Natural killer cell treated with Interleukin-12 subunit alpha and Interleukin-12 subunit beta and Interleukin-15 and Interleukin-18, amount 100 ng/mL, for 72 hours (primary cell): ENCODE results near the gene RANBP3L. TPM values are rescaled to one million over a fixed set of nuclear protein-coding genes. Genes with fewer than 3 reads are reported as not detected.

Experiments
- ATAC-seq, 2 donors: fragments of 150-1000 bp; cut with Tn5 transposase in 1 of 2; sonication (Bioruptor Pico), chemical (Tn5 transposase) in 1 of 2; 2 replicates each; pipeline ENCODE4 v1.10.0; 2021
- DNase-seq: peaks from one replicate; pipeline ENCODE4 v3.0.0; 2022; ENCODE audit warnings: low spot score
- H3K27ac Mint-ChIP-seq, 2 donors: 1 replicate in 1 of 2; 2 replicates in 1 of 2; pipeline ENCODE4 v1.8.0; 2022; ENCODE audit warnings: mixed read lengths in 2 of 2, mild to moderate bottlenecking in 1 of 2, moderate library complexity in 1 of 2
- H3K27me3 Mint-ChIP-seq, 2 donors: 1 replicate in 1 of 2; 2 replicates in 1 of 2; pipeline ENCODE4 v1.8.0; 2022; ENCODE audit warnings: mixed read lengths in 2 of 2
- H3K36me3 Mint-ChIP-seq: one replicate; pipeline ENCODE4 v1.8.0; 2022; ENCODE audit warnings: mixed read lengths
- H3K4me1 Mint-ChIP-seq, 2 donors: 1 replicate in 1 of 2; 2 replicates in 1 of 2; pipeline ENCODE4 v1.8.0; 2022; ENCODE audit warnings: low read depth in 2 of 2, mixed read lengths in 2 of 2, mild to moderate bottlenecking in 1 of 2
- H3K4me3 Mint-ChIP-seq: one replicate; pipeline ENCODE4 v1.8.0; 2022; ENCODE audit warnings: mixed read lengths
- H3K9me3 Mint-ChIP-seq: 2 replicates; pipeline ENCODE4 v1.8.0; 2022; ENCODE audit warnings: mixed read lengths
- total RNA-seq, 2 donors: library from RNA; stranded (reverse); gene quantifications; one replicate each; pipeline ENCODE4 v1.2.3, GENCODE V29; 2022

Gene RANBP3L
- total RNA-seq, 2 donors from 2014 or later: not detected

- H3K27ac Mint-ChIP-seq: peak overlapping the region; percentile 87 to 94
- H3K9me3 Mint-ChIP-seq: no peaks in the 10 kb centered on the region
Observed at GRCh38 chr5:36244076-36244475, 57.6 kb downstream of the RANBP3L start.

GRCh38 chr5:36243653-36244052 is 58.0 kb downstream of the RANBP3L start:
- Mint-ChIP-seq H3K9me3 (no peaks in the 10 kb centered on the region), H3K4me1 (peaks cover 23 to 39% of the 10 kb centered on the region in 2 donors), H3K36me3 (no peaks in the 10 kb centered on the region), H3K27me3 (peaks cover 4 to 9% of the 10 kb centered on the region in 2 donors), H3K4me3 (peak overlapping the region; percentile 86), H3K27ac (peak overlapping the region; percentile 87 to 94)
- DNase-seq (no peak), ATAC-seq (no peak)

More at GRCh38 chr5:36244076-36244475, 57.6 kb downstream of the RANBP3L start:
- DNase-seq (no peak), ATAC-seq (no peak)
- peaks cover 19 to 35% of the 10 kb centered on the region in 2 donors for H3K4me1 Mint-ChIP-seq
- H3K36me3 Mint-ChIP-seq: no peaks in the 10 kb centered on the region
- H3K27me3 Mint-ChIP-seq: peaks cover 4 to 9% of the 10 kb centered on the region in 2 donors
- H3K4me3 Mint-ChIP-seq: peak overlapping the region; percentile 86

GRCh38 chr5:36242534-36243485 is 58.9 kb downstream of the RANBP3L start:
- H3K4me1 Mint-ChIP-seq: peaks cover 23 to 39% of the 10 kb centered on the region in 2 donors
- ATAC-seq: no peak
- DNase-seq: no peak
- peak overlapping the region; percentile 87 to 94 for H3K27ac Mint-ChIP-seq
- no peaks in the 10 kb centered on the region for H3K36me3 Mint-ChIP-seq
- H3K9me3 Mint-ChIP-seq: no peaks in the 10 kb centered on the region
- peaks cover under 1 to 3% of the 10 kb centered on the region in 2 donors for H3K27me3 Mint-ChIP-seq
- H3K4me3 Mint-ChIP-seq: peak overlapping the region; percentile 86

DNA sequence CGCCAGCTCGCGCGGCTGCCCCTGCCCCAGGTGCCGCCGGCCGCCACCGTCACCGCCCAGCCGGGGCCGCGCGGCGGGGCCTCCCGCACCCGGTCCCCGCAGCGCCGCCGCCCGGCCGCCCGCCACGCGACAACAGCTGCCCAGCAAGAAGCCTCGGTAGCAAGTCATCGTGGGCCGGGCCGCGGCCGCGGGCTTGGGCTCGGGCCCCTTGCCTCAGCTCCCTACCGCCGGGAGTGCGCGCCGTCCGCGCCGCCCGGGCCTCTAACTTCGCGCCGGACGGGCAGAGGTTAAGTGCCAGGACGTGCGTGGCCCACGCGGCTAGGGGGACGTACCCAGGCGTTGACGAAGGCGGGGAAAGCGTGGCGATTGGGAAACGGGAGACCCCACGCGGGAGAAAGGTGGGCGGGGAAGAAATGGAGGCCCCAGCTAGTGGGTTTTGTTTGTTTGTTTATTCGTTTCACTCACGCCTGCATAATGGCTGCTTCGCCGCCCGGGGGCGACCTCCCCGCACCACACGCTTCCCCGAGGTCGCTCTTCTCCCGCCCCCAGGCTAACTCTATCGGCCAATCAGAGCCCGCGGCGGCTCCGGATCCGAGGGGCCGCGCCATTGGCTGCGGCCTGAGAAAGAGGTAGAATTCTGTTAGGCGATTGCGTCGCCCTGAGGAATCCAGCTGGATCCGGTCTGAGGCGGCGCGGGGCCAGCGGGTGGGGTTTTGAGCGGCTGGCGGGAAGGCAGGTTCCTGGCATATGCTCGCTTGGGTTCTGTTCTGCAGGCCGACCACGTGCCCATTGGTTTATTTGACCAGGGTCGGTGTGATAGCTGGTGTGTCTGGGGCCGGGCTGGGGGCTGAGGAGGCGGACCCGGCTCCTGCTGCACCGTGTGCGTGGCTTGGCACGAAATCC is 59.8 kb downstream of the RANBP3L start, which contains the start of gene NADK2:
Gene NADK2, minus strand, starts transcription at position 295 of the 903 bp plus-strand sequence. Its CDS starts 127 bp downstream, at position 168.
- H3K4me1 Mint-ChIP-seq: peaks cover 23 to 39% of the 10 kb centered on the region in 2 donors
- H3K27me3 Mint-ChIP-seq: no peaks in the 10 kb centered on the region

DNA sequence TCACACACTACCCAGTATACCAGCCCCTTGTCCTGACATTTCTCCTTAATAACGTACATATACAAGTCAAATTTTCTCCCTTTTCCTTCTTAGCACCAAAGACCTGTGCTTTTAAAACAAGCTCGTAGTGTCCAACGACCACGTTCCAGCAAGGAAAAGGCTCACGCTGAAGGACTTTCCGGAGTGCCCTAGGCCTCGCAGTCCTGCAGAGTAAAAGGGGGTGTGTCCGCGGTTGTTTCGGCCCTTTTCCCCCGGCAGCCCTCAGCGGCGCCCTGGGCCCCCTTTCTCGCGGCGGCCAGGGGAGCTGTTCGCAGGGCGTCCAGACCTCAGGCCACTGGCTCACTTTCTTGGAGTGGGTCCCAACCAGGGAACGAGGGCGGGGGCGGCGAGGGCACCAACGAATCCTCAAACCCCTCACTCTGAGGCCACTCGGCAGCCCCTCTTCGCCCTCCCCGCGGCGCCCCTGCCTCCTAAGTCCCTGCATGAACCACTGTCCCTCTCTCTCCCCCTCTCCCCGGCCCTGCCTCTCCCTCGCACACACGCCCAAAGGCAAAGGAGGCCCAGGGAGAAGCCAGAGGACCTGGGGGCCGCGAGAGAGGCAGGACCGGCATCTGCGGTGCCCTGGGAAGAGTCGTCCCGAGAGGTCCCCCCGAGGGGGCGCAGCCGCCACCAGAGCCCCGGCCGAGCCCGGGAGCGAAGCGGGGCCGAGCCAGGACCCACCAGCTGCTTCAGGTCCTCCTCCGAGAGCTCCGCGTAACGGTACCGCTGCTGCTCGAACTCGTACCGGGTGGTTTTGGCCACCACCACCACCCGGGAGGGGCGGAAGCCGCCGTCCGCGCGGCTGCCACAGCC is 60.7 kb downstream of the RANBP3L start:
- Mint-ChIP-seq H3K4me3 (peak overlapping the region; percentile 75), H3K4me1 (peaks cover 23 to 39% of the 10 kb centered on the region in 2 donors), H3K27me3 (no peaks in the 10 kb centered on the region), H3K9me3 (no peaks in the 10 kb centered on the region), H3K27ac (peak overlapping the region; percentile 4 to 87), H3K36me3 (no peaks in the 10 kb centered on the region)
- DNase-seq (peak; percentile 75), ATAC-seq (no peak)

More for the DNA sequence above, 59.8 kb downstream of the RANBP3L start, which contains the start of gene NADK2:
- no peaks in the 10 kb centered on the region for H3K36me3 Mint-ChIP-seq
- DNase-seq (peak; percentile 94), ATAC-seq (peak; percentile 93 to 94)
- peak within 1 kb of the TSS; percentile 87 to 94 for H3K27ac Mint-ChIP-seq
- H3K4me3 Mint-ChIP-seq: peak within 1 kb of the TSS; percentile 86
- H3K9me3 Mint-ChIP-seq: no peaks in the 10 kb centered on the region

DNA sequence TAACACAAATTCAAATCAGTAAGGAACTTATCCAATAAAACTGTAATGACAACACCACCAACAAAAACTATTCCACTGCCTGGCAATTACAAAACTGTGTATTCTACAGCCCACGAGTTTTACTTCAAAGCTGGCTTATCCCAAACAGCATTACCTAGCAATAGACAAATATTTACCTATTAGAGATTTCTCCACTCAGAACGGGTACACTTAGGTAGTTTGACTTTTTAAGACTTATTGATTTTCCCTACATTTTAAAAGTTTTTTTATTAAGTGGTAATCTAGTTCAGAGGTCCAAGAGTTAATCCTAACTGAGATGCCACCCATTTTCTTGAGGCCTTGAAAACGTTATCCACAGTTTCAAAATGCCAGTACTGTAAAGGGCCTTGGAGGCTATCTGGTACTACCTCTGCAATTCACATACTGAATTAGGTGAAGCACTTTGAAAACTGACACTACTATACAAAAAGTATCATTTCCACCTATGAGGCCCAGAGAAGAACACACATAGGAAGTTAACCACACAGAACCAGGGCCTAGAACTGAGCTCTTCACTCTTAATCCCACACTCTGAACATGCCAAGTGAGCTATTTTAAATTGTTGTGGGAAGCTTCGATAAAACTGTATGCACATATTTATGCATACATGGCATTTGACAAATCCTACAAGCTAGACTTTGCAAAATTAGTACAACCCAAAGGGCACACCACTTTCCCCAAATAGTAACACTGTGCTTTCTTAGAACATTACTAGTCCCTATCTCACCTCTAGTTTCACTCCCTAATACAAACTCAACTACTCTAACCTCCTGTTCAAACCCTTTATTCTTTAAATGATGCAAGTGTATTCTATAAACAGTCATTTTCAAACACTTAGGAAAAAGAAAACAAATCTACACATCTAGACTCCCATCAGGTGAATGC is 62.1 kb downstream of the RANBP3L start:
- Mint-ChIP-seq H3K27ac (peak overlapping the region; percentile 4 to 63), H3K4me3 (peak overlapping the region; percentile 75), H3K27me3 (no peaks in the 10 kb centered on the region), H3K4me1 (peaks cover 23 to 39% of the 10 kb centered on the region in 2 donors), H3K9me3 (no peaks in the 10 kb centered on the region), H3K36me3 (no peaks in the 10 kb centered on the region)
- ATAC-seq: no peak
- DNase-seq: no peak

DNA sequence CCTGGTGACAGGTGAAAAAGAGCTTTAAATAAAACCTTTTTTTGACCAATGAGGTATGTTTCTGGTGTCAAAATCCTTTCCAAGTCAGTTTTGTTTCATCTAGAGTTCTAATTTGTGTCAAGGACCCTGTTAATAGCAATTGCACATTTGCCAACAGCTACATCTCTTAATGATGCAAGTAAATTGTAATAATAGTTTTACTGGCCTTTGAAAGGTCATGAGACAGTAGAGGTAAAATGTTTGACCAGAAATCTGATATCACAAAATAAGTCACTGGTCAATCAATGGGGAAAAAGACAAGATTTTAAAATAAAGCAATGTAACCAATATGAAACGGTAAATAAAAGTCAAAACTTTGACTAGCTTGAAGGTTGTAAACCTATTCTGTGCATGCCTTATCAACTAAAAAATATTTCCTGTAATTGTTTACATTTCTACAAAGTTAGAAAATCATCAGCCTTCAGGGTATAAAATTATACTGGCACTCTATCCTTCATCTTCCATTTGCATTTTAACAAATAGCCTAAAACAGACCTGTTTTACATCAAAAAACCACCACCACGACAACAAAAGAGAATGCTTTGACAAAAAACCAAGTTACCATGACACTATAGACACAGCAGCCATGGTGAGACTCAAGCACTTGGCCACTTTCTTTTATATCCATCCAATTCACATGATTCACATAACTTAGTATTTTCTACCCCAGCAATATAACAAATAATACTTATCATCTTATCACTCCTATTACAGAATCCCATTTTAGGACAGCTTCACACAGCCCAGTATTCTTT is 63.0 kb downstream of the RANBP3L start:
- no peaks in the 10 kb centered on the region for H3K27me3 Mint-ChIP-seq
- H3K4me1 Mint-ChIP-seq: peaks cover 21 to 34% of the 10 kb centered on the region in 2 donors
- H3K9me3 Mint-ChIP-seq: no peaks in the 10 kb centered on the region
- ATAC-seq: no peak
- DNase-seq: no peak
- no peak overlapping the region for H3K4me3 Mint-ChIP-seq
- no peak overlapping the region for H3K27ac Mint-ChIP-seq
- H3K36me3 Mint-ChIP-seq: no peaks in the 10 kb centered on the region

- no peaks in the 10 kb centered on the region for H3K36me3 Mint-ChIP-seq
- H3K4me1 Mint-ChIP-seq: peaks cover 18 to 28% of the 10 kb centered on the region in 2 donors
- H3K9me3 Mint-ChIP-seq: no peaks in the 10 kb centered on the region
Observed at GRCh38 chr5:36237751-36238150, 64.0 kb downstream of the RANBP3L start.

GRCh38 chr5:36236801-36237200 is 64.9 kb downstream of the RANBP3L start:
- Mint-ChIP-seq H3K9me3 (no peaks in the 10 kb centered on the region), H3K27me3 (no peaks in the 10 kb centered on the region), H3K4me1 (peaks cover 13 to 22% of the 10 kb centered on the region in 2 donors), H3K36me3 (no peaks in the 10 kb centered on the region), H3K4me3 (no peak overlapping the region), H3K27ac (no peak overlapping the region)
- ATAC-seq (no peak), DNase-seq (no peak)

More at GRCh38 chr5:36237751-36238150, 64.0 kb downstream of the RANBP3L start:
- H3K4me3 Mint-ChIP-seq: no peak overlapping the region
- ATAC-seq: no peak
- DNase-seq: no peak
- H3K27me3 Mint-ChIP-seq: no peaks in the 10 kb centered on the region
- no peak overlapping the region for H3K27ac Mint-ChIP-seq

- Mint-ChIP-seq H3K4me3 (no peak overlapping the region), H3K27me3 (no peaks in the 10 kb centered on the region), H3K4me1 (no peaks in the 10 kb centered on the region), H3K36me3 (no peaks in the 10 kb centered on the region), H3K9me3 (no peaks in the 10 kb centered on the region), H3K27ac (no peak overlapping the region)
- ATAC-seq (no peak), DNase-seq (no peak)
Observed at GRCh38 chr5:36232533-36232932, 69.2 kb downstream of the RANBP3L start.

DNA sequence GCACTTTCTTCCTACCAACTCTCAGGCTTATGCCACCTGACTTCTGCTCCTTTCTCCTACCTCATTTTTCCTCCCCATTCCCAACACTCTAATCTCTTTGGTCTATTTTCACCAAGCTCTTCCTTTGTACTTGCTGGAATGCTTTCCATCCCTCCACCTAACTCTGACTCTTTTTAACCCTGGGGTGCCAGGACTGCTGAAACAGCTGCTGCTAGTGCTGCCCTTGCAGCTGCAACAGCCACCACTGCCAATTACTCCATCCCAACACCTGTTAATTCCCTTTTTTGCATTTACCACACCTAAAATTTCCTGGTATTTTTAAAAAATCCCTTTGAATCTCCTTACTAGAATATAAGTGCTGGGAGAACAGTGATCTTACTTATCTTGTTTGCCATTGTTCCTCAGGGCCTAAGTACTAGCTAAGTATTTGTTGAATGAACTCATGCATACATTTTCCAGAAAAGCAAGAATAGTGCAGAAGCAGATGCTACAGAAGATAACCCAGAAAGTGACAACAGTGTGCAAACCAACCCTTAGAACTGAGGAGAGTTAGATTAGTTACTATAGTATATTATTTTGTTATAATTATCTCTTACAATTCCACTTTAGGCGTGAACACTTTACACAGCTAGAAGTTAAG is 71.4 kb downstream of the RANBP3L start:
- no peaks in the 10 kb centered on the region for H3K9me3 Mint-ChIP-seq
- no peaks in the 10 kb centered on the region for H3K27me3 Mint-ChIP-seq
- no peak overlapping the region for H3K4me3 Mint-ChIP-seq
- H3K36me3 Mint-ChIP-seq: peaks cover 6% of the 10 kb centered on the region
- DNase-seq (no peak), ATAC-seq (no peak)
- H3K4me1 Mint-ChIP-seq: no peaks in the 10 kb centered on the region
- H3K27ac Mint-ChIP-seq: no peak overlapping the region
